Vagina (tissue), 2 donors: Measurements from ENCODE around the gene HSD17B2.

ENCODE experiments used
- POLR2A ChIP-seq, 2 donors: fragments of 450-650 bp; IDR thresholded peaks; one replicate each; pipeline ENCODE4 v1.6.1; 2017; ENCODE audit warnings: antibody characterized with exemption in 2 of 2, mild to moderate bottlenecking in 2 of 2, moderate library complexity in 2 of 2
- POLR2AphosphoS5 ChIP-seq, 2 donors: sonication (generic); formaldehyde crosslinking; IDR thresholded peaks; one replicate each; pipeline ENCODE4 v1.9.0; 2017; ENCODE audit warnings: antibody characterized with exemption in 2 of 2, mild to moderate bottlenecking in 2 of 2, low read depth in 1 of 2; ENCODE audit not compliant: insufficient read depth in 1 of 2
- TF ChIP-seq, protein P1 (sequence below), 3 experiments: fragments of 450-650 bp in 2 of 3; fragments of 200-600 bp in 1 of 3; sonication (generic) in 1 of 3; IDR thresholded peaks; one replicate each; pipeline ENCODE4 v1.5.1; 2017 to 2019; ENCODE audit warnings: antibody characterized with exemption in 3 of 3, mild to moderate bottlenecking in 2 of 3, moderate library complexity in 2 of 3

DNA sequence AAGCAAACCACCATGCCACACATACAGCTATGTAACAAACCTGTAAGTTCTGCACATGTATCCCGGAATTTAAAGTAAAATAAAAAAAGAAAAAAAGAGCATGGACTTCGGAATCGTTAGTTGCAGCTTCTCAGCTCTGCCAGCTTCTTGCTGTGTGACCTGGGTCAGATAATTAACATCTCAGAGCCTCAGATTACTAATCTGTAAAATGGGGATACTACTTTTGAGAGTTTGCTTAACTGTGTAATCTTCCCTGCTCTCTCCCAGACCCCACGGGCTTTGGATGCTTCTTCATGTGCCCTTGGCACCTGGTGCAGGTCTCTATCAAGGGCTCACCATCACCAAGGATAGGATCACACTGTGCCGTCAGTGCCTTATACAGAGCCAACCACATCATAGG, 16.6 kb downstream of the HSD17B2 start:
- TF ChIP-seq, protein P1, sequence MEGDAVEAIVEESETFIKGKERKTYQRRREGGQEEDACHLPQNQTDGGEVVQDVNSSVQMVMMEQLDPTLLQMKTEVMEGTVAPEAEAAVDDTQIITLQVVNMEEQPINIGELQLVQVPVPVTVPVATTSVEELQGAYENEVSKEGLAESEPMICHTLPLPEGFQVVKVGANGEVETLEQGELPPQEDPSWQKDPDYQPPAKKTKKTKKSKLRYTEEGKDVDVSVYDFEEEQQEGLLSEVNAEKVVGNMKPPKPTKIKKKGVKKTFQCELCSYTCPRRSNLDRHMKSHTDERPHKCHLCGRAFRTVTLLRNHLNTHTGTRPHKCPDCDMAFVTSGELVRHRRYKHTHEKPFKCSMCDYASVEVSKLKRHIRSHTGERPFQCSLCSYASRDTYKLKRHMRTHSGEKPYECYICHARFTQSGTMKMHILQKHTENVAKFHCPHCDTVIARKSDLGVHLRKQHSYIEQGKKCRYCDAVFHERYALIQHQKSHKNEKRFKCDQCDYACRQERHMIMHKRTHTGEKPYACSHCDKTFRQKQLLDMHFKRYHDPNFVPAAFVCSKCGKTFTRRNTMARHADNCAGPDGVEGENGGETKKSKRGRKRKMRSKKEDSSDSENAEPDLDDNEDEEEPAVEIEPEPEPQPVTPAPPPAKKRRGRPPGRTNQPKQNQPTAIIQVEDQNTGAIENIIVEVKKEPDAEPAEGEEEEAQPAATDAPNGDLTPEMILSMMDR (IDR thresholded peaks at IDR 0.05) = no peak
- TF ChIP-seq POLR2AphosphoS5 (IDR thresholded peaks at IDR 0.05; ENCODE audit: insufficient read depth in 1 of 2, low read depth in 1 of 2) = no peak
- no peak for TF ChIP-seq POLR2A (IDR thresholded peaks at IDR 0.05)
